NCI-H1092 treated with DMSO at 0.1 percent for 48 hours (cell line): ENCODE results near the gene R3HDM2.
A peak's percentile ranks its signal among the peaks of the same experiment; 100 is the strongest.

Experiments
- DNase-seq: peaks from one replicate; lab custom pipeline; 2025; lab: John Stamatoyannopoulos, UW

The R3HDM2 gene

DNA sequence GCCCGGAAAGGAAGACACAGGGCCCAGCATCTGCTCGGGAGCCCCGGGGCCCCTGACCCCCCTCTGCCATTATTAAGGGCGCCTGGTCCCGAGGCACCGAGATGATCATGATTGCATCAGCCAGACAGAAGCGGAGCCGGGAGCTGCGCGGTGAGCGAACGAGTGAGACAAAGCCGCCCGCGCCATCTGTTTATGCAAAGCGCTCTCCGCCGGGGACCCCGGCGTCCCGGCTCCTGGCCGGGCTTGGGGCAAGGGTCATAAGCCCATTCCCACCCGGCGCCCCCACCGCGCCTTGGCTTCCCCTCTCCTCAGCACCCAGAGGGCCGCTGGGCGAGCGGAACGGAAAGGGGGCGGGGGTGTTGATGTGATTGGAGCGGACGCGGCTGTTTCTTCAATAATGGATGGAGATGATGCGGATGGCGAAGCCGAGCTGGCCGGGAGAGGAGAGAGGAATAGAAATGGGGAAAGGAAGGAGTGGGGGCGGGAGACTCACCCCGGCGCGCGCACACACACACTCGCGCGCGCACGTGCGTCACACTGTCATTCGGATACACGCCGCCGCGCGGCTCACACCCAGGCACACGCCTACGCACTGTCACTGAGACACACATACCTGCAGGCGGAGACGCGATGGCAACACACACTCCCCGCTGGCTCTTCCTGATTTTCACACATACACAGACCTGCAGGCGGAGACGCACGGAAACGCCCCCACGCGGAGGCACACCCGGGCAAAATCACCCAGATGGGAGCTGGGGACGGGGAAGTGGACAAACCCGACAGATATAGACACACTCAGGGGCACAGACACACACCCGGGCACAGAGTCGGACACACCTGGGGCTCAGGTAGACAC, 190.5 kb downstream of the R3HDM2 start:
- DNase-seq = peak; percentile 52

DNA sequence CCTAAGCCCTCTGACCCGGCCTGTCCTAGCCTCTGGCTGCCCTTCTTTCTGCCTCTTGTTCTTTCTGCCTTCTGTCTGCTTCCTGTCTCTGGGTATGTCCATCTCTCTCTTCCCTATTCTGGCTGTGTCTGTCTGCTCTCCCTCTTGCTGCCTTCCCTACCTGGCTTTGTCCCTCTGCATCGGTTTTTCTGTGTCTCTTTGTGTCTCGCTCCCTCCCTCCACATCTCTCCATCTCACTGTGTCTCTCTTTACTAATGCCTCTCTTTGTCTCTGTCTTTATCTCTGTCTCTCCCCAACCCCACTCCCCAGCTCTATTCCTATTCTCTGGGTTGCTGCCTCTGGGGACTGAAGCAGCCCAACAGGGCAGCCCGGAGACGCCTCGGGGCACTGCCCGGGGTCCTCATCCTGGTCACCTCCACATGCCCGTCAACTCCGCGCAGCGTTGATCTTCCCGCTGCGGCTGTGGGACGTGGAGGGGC, 191.2 kb downstream of the R3HDM2 start:
- DNase-seq = peak; percentile 47

DNA sequence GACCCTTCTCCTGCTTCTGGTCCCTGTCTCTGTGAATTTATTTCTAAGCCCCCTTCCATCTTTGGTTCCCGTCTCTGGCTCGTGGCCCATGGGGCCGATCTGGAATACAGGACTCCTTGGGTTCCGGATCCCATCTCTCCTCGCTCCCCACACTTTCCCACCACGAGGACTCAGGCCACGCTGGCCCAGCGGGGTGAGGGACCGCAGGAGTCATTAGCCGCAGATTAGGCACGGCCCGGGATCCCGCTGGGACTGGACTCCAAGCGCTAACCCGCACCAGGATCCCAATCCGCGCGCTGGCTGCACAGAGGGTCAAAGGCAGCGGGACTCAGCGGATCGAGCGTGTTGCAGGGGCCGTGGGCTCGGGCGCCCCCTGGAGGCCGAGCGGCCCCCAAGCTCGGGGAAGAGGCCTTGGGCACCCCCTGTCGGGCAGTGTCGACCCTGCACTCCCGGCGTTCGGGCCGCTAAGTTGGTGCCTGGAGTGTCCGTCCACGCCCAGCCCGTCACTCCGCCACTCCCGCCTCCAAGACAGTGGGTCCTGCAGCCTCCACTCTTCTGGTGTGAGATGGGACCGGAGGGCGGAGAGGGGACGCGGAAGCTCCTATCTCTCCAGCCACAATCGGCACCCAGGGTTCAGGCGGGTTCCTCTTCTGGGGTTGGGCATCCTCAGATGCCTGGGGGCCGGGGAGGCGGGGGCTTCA, 191.8 kb downstream of the R3HDM2 start:
- DNase-seq = peak; percentile 73

GRCh38 chr12:57237932-57238853, 192.7 kb downstream of the R3HDM2 start:
- DNase-seq = peak; percentile 33

- DNase-seq = no peak
Measured at GRCh38 chr12:57237596-57237931, 193.3 kb downstream of the R3HDM2 start.

- DNase-seq = no peak
Measured at GRCh38 chr12:57236925-57237595, 193.8 kb downstream of the R3HDM2 start.

GRCh38 chr12:57236201-57236924, 194.5 kb downstream of the R3HDM2 start:
- no peak for DNase-seq

GRCh38 chr12:57235728-57236131, 195.1 kb downstream of the R3HDM2 start:
- DNase-seq = no peak

GRCh38 chr12:57235017-57235727, 195.7 kb downstream of the R3HDM2 start:
- no peak for DNase-seq

DNA sequence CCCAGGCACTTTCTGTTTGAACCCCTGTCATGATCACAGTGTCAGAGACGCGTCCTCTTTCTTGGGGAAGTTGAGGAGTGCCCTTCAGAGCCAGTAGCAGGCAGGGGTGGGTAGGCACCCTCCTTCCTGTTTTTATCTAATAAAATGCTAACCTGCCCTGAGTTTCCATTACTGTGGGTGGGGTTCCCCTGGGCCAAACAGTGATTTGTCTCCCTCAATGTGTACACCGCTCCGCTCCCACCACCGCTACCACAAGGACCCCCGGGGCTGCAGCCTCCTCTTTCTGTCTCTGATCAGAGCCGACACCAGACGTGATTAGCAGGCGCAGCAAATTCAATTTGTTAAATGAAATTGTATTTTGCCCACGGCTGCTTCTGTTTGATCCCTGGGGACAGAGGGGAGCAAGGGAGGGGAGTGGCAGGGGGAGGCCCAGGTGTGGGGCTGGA, 196.2 kb downstream of the R3HDM2 start:
- no peak for DNase-seq

- no peak for DNase-seq
Measured at GRCh38 chr12:57234233-57234570, 196.6 kb downstream of the R3HDM2 start.

GRCh38 chr12:57233357-57234232, 197.2 kb downstream of the R3HDM2 start:
- no peak for DNase-seq

GRCh38 chr12:57232156-57232756, 198.6 kb downstream of the R3HDM2 start:
- DNase-seq = no peak

GRCh38 chr12:57231276-57232021, 199.4 kb downstream of the R3HDM2 start:
- DNase-seq = no peak

DNA sequence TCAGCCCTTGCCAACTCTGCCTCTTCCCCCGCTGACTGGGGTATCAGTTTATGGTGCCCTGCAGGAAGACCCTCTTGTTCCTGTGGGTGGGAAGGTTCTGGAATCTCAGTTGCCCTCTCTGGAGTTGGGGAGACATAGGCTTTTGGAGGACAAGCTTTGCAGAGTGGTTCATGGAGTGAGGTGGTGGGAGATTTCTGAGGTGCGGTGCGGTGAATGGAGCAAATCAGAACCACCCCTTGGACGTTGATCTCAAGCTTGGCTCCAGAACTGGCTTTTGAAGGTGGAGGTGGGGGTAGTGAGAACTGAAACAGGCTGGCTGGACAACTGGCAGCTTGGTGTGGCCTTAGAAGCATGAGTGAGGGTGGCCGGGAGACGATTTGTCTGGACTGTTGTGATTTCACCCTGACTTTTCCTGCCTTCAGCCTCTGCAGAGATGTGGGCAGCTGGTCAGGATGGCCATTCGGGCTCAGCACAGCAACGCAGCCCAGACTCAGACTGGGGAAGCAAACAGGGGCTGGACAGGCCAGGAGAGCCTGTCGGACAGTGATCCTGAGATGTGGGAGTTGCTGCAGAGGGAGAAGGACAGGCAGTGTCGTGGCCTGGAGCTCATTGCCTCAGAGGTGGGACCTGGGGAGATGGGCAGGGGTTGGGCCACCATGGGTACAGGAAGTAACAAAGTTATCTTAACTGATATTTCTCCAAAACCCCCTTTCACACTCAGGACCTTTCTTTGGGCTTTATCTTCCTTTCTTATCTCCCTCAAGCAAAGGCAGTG, 200.3 kb downstream of the R3HDM2 start:
- no peak for DNase-seq

DNA sequence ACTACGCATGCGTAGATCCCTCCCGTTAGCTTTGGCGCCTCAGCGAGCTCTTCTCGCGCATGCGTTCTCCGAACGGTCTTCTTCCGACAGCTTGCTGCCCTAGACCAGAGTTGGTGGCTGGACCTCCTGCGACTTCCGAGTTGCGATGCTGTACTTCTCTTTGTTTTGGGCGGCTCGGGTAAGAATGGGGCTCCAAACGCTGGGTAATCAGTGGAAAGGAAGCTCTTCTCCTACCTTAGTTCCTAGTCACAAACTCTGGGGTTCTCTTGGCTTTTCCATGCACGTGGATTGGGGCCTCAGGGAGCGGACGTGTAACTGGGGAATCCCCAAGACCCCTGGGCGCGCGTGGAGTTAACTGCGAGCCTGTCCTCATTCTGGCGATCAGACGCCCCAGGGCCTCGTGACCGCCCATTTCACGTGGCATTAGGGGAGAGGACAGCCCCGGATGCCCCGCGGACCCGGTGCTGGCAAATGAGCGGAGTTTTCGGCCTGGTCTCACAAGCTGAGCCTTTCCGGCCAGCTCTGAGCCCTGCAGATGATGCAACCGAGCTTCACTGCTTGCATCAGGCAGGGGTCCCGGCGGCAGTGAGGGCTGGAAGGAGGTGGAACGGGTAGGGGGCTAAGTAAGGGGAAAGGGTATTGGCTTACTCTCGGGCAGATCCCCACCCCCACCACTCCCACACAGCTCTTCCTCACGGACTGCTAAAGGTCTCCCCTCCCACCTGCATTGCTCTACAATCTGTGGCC, 201.0 kb downstream of the R3HDM2 start, which contains the start of gene SHMT2:
SHMT2 (plus strand) TSS at position 78 of the 747 bp plus-strand sequence; CDS start at position 146, 68 bp downstream.
- peak; percentile 90 for DNase-seq
